NCI-H748 treated with DMSO at 0.1 percent for 48 hours (cell line): ENCODE measurements around the gene KRT26.
"Not testable (repeated sequence)": the region's sequence is repeated elsewhere in the genome, so short reads cannot be mapped to it uniquely, and the experiment has no call there.

ENCODE experiments used
- DNase-seq: peaks from one replicate; lab custom pipeline; 2025; lab: John Stamatoyannopoulos, UW

KRT26 gene

GRCh38 chr17:40794466-40794865 lies 22.5 kb upstream of the KRT26 start:
- no peak for DNase-seq

GRCh38 chr17:40793832-40794231 lies 21.8 kb upstream of the KRT26 start:
- DNase-seq = no peak

DNA sequence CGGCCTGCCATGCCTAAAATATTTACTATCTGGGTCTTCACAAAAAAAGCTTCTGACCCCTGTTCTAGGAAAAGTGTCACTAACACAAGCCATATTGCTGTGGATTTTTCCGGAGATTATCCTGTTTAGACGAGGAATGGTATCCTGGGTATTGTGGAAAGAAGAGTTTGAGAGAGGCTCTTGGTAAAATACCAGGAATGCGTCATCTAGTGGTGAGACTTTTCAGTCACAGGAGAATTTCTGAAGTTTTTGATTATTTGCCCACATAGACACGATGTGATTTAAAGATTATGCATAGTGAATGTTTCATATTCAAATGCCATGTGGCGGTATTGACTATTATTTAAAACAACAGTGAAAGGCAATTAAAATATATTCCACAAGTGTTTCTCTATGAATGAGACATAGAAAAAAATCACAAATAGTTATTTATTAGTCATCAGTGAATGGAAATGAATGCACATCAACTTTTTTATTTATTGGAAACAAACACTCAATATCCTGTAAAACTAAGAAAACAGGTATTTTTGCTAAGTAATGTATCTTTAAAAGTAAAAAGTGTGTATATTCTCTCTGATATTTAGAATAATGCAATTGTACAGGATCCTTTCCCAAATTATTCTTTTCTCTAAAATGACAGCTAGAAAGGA lies 19.9 kb upstream of the KRT26 start:
- DNase-seq = peak; percentile 5

GRCh38 chr17:40791111-40791510 lies 19.1 kb upstream of the KRT26 start:
- DNase-seq = no peak

GRCh38 chr17:40782450-40782849 lies 10.4 kb upstream of the KRT26 start, which contains the start of gene KRT27:
TSS of gene KRT27 (minus strand) at chr17:40782550. CDS start at chr17:40782493, 57 bp downstream.
- no peak for DNase-seq

- peak; percentile 11 for DNase-seq
Observed at GRCh38 chr17:40779181-40779909, 7.3 kb upstream of the KRT26 start.

- no peak for DNase-seq
Observed at GRCh38 chr17:40778461-40778860, 6.5 kb upstream of the KRT26 start.

GRCh38 chr17:40777971-40778370 lies 6.0 kb upstream of the KRT26 start:
- DNase-seq = no peak

- no peak for DNase-seq
Observed at GRCh38 chr17:40777459-40777858, 5.5 kb upstream of the KRT26 start.

DNA sequence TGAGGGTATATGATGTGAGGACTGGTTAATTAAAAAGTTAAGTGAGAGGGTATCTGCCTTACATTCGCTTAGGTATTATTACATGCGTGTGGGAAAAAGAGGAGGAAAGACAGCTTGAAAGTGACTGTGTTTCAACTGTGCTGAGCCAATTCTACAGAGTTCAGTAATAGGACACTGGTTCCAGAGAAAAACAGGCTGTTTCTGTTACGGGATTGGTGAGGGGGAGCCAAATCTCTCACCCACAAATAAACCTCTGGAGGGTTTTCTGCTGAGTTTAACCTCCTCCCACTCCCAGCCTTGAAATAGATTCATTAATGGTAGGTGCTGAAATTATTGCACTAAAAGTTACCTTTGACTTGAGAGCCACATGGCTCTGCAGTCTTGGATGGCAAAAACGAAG lies 3.9 kb upstream of the KRT26 start:
- DNase-seq = no peak

GRCh38 chr17:40765657-40766056 lies 6.3 kb downstream of the KRT26 start:
- DNase-seq = no peak

DNA sequence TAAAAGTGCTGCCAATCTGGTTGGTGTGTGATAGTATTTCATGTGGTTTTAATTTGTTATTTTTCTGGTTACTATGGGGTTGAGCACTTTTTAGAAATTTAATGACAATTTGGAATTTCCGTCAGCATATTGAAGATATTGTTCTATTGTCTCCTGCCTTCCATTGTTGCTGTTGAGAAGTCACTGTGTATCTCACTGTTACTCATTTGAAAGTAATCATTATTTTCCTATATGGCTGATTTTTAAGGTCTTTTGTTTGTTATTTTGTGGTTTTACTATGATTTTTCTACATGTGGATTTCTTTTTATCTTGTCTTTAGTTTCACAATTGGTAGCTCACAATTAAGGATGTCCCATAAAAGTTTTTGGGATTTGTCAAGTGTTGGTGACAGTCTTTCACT lies 8.2 kb downstream of the KRT26 start:
- no peak for DNase-seq

DNA sequence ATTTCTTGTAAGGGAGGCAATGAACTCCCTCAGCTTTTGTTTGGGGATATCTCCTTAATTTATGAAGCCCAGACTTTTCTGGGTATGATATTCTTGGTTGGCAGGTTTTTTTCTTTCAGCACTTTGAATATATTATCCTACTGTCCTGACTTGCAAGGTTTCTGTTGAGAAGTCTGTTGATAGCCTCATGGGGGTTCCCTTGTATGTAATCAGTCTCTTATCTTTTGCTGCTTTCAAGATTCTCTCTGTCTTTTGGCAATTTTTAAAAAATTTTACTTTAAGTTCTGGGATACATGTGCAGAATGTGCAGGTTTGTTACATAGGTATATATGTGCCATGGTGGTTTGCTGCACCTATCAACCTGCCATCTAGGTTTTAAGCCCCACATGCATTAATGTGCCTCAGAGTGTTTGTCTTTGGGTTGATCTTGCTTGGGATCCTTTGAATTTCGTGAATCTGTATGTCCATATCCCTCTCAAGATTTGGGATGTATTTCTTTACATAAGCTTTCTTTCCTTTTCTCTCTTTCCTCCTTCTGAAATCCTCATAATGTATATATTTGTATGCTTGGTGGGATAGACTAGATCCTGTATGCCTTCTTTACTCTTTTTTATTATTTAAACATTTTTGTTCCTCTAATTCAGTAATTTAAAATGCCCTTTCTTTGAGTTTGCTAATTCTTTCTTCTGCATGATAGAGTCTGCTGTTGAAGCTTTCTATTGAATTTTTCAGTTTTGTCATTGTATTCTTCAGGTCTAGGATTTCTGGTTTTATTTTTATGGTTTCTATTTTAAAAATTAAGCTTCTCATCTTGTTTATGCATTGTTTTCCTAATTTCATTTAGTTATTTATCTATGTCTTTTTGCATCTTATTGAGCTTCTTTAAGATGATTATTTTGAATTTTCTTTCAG lies 11.6 kb downstream of the KRT26 start:
- no peak for DNase-seq

DNA sequence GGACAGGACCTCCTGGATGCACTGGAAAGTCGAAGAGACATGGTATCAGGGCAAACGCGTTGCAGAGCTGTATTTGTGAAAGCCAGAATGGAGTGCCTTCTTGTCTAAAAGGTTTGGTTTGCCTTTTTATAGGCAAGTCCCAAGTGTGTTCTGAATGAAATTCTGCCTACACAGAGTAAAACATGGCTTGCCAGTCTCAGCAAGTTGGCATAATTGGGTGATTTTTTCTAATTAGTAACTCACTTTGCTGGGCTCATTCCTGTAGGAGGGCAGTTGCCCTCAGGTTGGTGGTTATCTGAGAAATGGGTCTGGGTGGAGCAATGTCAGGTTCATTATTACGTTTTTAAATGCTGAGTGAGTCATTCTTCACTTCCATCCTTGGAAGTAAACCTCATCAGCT lies 16.8 kb downstream of the KRT26 start, which contains the start of gene KRT25:
Gene KRT25, minus strand, starts transcription at position 101 of the 400 bp plus-strand sequence. Its CDS starts 60 bp downstream, at position 41.
- no peak for DNase-seq

DNA sequence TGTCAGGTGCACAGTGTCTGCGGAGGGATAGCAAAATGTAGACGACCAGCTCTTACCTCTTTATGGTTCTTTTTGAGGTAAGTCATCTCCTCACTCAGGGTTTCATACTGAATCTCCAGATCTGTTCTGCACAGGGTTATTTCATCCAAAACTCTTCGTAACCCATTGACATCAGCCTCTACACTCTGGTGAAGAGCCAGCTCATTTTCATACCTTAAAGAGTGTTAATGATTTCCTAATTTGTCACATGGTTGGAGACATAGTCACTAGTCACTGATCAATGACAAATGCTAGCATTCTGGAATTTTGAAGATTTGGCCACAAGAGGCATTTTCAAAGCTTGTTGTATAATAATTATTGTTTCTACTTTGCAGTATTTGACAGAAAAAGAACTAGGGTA lies 18.2 kb downstream of the KRT26 start:
- no peak for DNase-seq

- DNase-seq = no peak
Observed at GRCh38 chr17:40751065-40751464, 20.9 kb downstream of the KRT26 start.

DNA sequence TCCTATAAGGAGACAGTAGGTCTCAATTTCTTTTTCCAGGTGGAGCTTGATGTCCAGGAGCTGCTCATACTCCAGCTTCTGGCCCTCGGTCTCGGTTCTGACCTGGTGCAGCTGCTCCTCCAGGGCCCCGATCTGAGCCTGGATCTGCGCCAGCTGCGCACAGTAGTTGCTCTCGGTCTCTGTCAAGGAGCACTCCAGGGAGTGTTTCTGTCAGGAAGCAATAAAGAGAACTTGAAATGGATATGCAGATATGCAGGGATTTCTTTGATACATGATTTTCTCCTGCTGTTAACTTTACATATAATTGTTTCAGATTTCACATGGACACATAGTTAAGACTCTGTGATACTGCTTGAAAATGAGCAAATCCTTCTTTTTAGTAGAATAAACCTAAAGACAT lies 21.6 kb downstream of the KRT26 start:
- no peak for DNase-seq

DNA sequence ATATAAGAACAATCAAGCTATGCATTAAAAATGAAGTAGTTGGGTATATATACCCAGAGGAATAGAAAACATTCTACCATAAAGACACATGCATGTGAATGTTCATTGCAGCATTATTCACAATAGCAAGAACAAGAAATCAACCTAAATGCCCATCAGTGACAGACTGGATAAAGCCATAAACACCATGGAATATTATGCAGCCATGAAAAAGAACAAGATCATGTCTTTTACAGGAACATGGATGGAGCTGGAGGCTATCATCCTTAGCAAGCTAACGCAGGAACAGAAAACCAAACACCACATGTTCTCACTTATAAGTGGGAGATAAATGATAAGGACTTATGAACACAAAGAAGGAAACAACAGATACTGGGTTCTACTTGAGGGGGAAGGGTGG lies 23.3 kb downstream of the KRT26 start:
- not testable (repeated sequence) for DNase-seq

GRCh38 chr17:40738553-40738952 lies 33.4 kb downstream of the KRT26 start:
- DNase-seq = no peak

DNA sequence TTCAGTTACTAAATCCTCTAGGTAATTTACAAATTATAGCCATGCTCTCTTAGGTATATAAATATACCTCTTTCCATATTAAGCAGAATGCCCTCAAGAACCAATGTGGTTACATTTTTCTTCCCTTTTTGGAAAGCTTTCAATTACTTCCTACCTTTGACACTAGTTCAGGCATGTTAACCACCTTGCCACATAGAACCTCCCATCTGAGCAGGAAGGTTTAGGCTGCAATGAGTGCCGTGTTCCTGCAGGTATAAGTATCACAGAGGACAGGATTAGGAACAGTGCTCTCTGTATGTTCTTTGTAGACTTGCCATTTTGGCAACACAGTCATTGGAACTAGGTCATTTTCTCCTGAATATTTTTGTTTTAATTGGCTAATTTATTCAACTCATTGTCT lies 37.0 kb downstream of the KRT26 start:
- no peak for DNase-seq

- no peak for DNase-seq
Observed at GRCh38 chr17:40734018-40734417, 38.0 kb downstream of the KRT26 start.

GRCh38 chr17:40730970-40731369 lies 41.0 kb downstream of the KRT26 start:
- no peak for DNase-seq
